ENCODE results near the gene DCLK1. TPM values are rescaled to one million over a fixed set of nuclear protein-coding genes. Genes with fewer than 3 reads are reported as not detected.

The DCLK1 gene
- total and polyA plus RNA-seq, 9 donors, result 3.3 to 37.0 (median 20.7) TPM

- Histone ChIP-seq H3K27me3 (no peaks in the 10 kb centered on the region), H3K4me1 (ENCODE audit: insufficient read depth) (peaks cover 3% of the 10 kb centered on the region), H3K9me3 (no peaks in the 10 kb centered on the region), H3K4me3 (no peak overlapping the region), H3K27ac (no peak overlapping the region), H3K36me3 (no peaks in the 10 kb centered on the region)
- no peak for DNase-seq
- intact Hi-C loops (cut with DNase I), result loop anchor here in 1 of 4 donors (10.0 kb wide), 1 partner anchor 65 kb away; no protein-coding TSS in a partner anchor
- 88 to 96% (median 91%) methylated on average over 3 of the region's 3 CpGs for WGBS, 3 donors
- TF ChIP-seq POLR2A (IDR thresholded peaks at IDR 0.05), result no peak
- TF ChIP-seq EP300 (IDR thresholded peaks at IDR 0.05), result no peak
- TF ChIP-seq CTCF (IDR thresholded peaks at IDR 0.05), result no peak
Measured at GRCh38 chr13:35990196-35990595, 141.0 kb downstream of the DCLK1 start.

GRCh38 chr13:35988648-35989081, 142.5 kb downstream of the DCLK1 start:
- no peaks in the 10 kb centered on the region for H3K9me3 ChIP-seq
- intact Hi-C loops (cut with DNase I), result no loop called here
- no peak overlapping the region for H3K27ac ChIP-seq
- DNase-seq, result no peak
- H3K4me3 ChIP-seq, result no peak overlapping the region
- H3K4me1 ChIP-seq (ENCODE audit: insufficient read depth), result peaks cover 3% of the 10 kb centered on the region
- TF ChIP-seq POLR2A (IDR thresholded peaks at IDR 0.05) (no peak), CTCF (IDR thresholded peaks at IDR 0.05) (no peak), EP300 (IDR thresholded peaks at IDR 0.05) (no peak)
- no peaks in the 10 kb centered on the region for H3K27me3 ChIP-seq
- H3K36me3 ChIP-seq, result no peaks in the 10 kb centered on the region
- 76 to 82% (median 78%) methylated on average over 6 of the region's 6 CpGs for WGBS, 3 donors

- no peak for TF ChIP-seq CTCF (IDR thresholded peaks at IDR 0.05)
- no peak for TF ChIP-seq POLR2A (IDR thresholded peaks at IDR 0.05)
- TF ChIP-seq EP300 (IDR thresholded peaks at IDR 0.05), result no peak
- Histone ChIP-seq H3K4me3 (no peak overlapping the region), H3K27me3 (no peaks in the 10 kb centered on the region), H3K36me3 (no peaks in the 10 kb centered on the region), H3K4me1 (ENCODE audit: insufficient read depth) (no peaks in the 10 kb centered on the region), H3K27ac (no peak overlapping the region), H3K9me3 (no peaks in the 10 kb centered on the region)
- WGBS, 3 donors, result 68 to 73% (median 69%) methylated on average over 18 to 19 of the region's 19 CpGs
- no peak for DNase-seq
- intact Hi-C loops (cut with DNase I), result no loop called here
Measured at GRCh38 chr13:35987572-35988513, 143.3 kb downstream of the DCLK1 start.

- 71 to 76% (median 72%) methylated on average over 10 of the region's 10 CpGs for WGBS, 3 donors
- intact Hi-C loops (cut with DNase I), result no loop called here
- Histone ChIP-seq H3K27ac (no peak overlapping the region), H3K9me3 (no peaks in the 10 kb centered on the region), H3K4me3 (no peak overlapping the region), H3K27me3 (no peaks in the 10 kb centered on the region), H3K4me1 (ENCODE audit: insufficient read depth) (no peaks in the 10 kb centered on the region), H3K36me3 (no peaks in the 10 kb centered on the region)
- no peak for DNase-seq
- TF ChIP-seq CTCF (IDR thresholded peaks at IDR 0.05) (no peak), POLR2A (IDR thresholded peaks at IDR 0.05) (no peak), EP300 (IDR thresholded peaks at IDR 0.05) (no peak)
Measured at GRCh38 chr13:35984776-35985453, 146.3 kb downstream of the DCLK1 start.
